ENCODE measurements around the gene TRIM29.

The TRIM29 gene

GRCh38 chr11:120115272-120116000, 22.5 kb downstream of the TRIM29 start:
- Histone ChIP-seq H3K4me2 (ENCODE audit: low read length, poor library complexity, severe bottlenecking) (no peak overlapping the region), H3K27me3 (ENCODE audit: control insufficient read depth in 1 of 2, insufficient read depth in 1 of 2, low read length in 2 of 2) (peaks cover 58 to 83% of the 10 kb centered on the region in 2 experiments), H3K4me1 (ENCODE audit: control insufficient read depth, insufficient read depth, low read depth, low read length) (no peaks in the 10 kb centered on the region), H2BK120ac (ENCODE audit: low read depth, low read length) (no peak overlapping the region), H3K9ac (ENCODE audit: low read length) (no peak overlapping the region), H4K91ac (ENCODE audit: low read length) (no peak overlapping the region), H3K23ac (ENCODE audit: low read length in 2 of 2) (no peak overlapping the region), H2BK15ac (ENCODE audit: low read depth, poor library complexity, severe bottlenecking) (no peak overlapping the region), H2BK12ac (ENCODE audit: low read length in 2 of 2) (no peak overlapping the region), H2AK5ac (ENCODE audit: low read length, severe bottlenecking) (no peak overlapping the region), H3K9me3 (ENCODE audit: control insufficient read depth, low read length) (no peaks in the 10 kb centered on the region), H2BK5ac (ENCODE audit: low read depth, low read length, poor library complexity, severe bottlenecking) (no peak overlapping the region), H3K4me3 (ENCODE audit: insufficient read depth in 1 of 2, low read depth in 1 of 2, low read length in 2 of 2) (no peak overlapping the region), H2AFZ (ENCODE audit: low read depth, low read length) (no peak overlapping the region), H3K36me3 (ENCODE audit: control insufficient read depth in 1 of 2, insufficient read depth in 2 of 2, low read depth in 1 of 2, low read length in 2 of 2) (no peaks in the 10 kb centered on the region), H3K4ac (ENCODE audit: low read depth in 1 of 2, low read length in 2 of 2) (no peak overlapping the region), H3K14ac (ENCODE audit: low read length in 2 of 2) (no peak overlapping the region), H3K18ac (ENCODE audit: low read depth in 1 of 2, low read length in 2 of 2) (no peak overlapping the region), H4K8ac (ENCODE audit: low read length) (no peak overlapping the region), H3K79me1 (replicated peaks; ENCODE audit: low read length, poor library complexity, severe bottlenecking) (no peaks in the 10 kb centered on the region), H3K27ac (ENCODE audit: low read length, poor library complexity, severe bottlenecking) (no peak overlapping the region)
- 82% methylated on average over 20 of the region's 20 CpGs for WGBS
- DNase-seq, result no peak

GRCh38 chr11:120112174-120112796, 25.6 kb downstream of the TRIM29 start:
- DNase-seq, result no peak
- Histone ChIP-seq H2AK5ac (ENCODE audit: low read length, severe bottlenecking) (no peak overlapping the region), H3K14ac (ENCODE audit: low read length in 2 of 2) (no peak overlapping the region), H3K9ac (ENCODE audit: low read length) (no peak overlapping the region), H3K9me3 (ENCODE audit: control insufficient read depth, low read length) (no peaks in the 10 kb centered on the region), H2BK15ac (ENCODE audit: low read depth, poor library complexity, severe bottlenecking) (no peak overlapping the region), H3K4me3 (ENCODE audit: insufficient read depth in 1 of 2, low read depth in 1 of 2, low read length in 2 of 2) (no peak overlapping the region), H3K23ac (ENCODE audit: low read length in 2 of 2) (no peak overlapping the region), H3K18ac (ENCODE audit: low read depth in 1 of 2, low read length in 2 of 2) (no peak overlapping the region), H3K27ac (ENCODE audit: low read length, poor library complexity, severe bottlenecking) (no peak overlapping the region), H3K4ac (ENCODE audit: low read depth in 1 of 2, low read length in 2 of 2) (no peak overlapping the region), H3K27me3 (ENCODE audit: control insufficient read depth in 1 of 2, insufficient read depth in 1 of 2, low read length in 2 of 2) (peaks cover 71 to 91% of the 10 kb centered on the region in 2 experiments), H2BK5ac (ENCODE audit: low read depth, low read length, poor library complexity, severe bottlenecking) (no peak overlapping the region), H4K91ac (ENCODE audit: low read length) (no peak overlapping the region), H2AFZ (ENCODE audit: low read depth, low read length) (no peak overlapping the region), H3K36me3 (ENCODE audit: control insufficient read depth in 1 of 2, insufficient read depth in 2 of 2, low read depth in 1 of 2, low read length in 2 of 2) (no peaks in the 10 kb centered on the region), H3K79me1 (replicated peaks; ENCODE audit: low read length, poor library complexity, severe bottlenecking) (no peaks in the 10 kb centered on the region), H3K4me1 (ENCODE audit: control insufficient read depth, insufficient read depth, low read depth, low read length) (no peaks in the 10 kb centered on the region), H4K8ac (ENCODE audit: low read length) (no peak overlapping the region), H2BK120ac (ENCODE audit: low read depth, low read length) (no peak overlapping the region), H2BK12ac (ENCODE audit: low read length in 2 of 2) (no peak overlapping the region), H3K4me2 (ENCODE audit: low read length, poor library complexity, severe bottlenecking) (no peak overlapping the region)
- WGBS, result 74% methylated on average over 15 of the region's 15 CpGs

- H2BK120ac ChIP-seq (ENCODE audit: low read depth, low read length), result no peak overlapping the region
- no peak overlapping the region for H2BK5ac ChIP-seq (ENCODE audit: low read depth, low read length, poor library complexity, severe bottlenecking)
- H3K79me1 ChIP-seq (replicated peaks; ENCODE audit: low read length, poor library complexity, severe bottlenecking), result no peaks in the 10 kb centered on the region
- H2AK5ac ChIP-seq (ENCODE audit: low read length, severe bottlenecking), result no peak overlapping the region
- no peaks in the 10 kb centered on the region for H3K9me3 ChIP-seq (ENCODE audit: control insufficient read depth, low read length)
- no peak overlapping the region for H2AFZ ChIP-seq (ENCODE audit: low read depth, low read length)
- no peak overlapping the region for H3K18ac ChIP-seq (ENCODE audit: low read depth in 1 of 2, low read length in 2 of 2)
- H3K9ac ChIP-seq (ENCODE audit: low read length), result no peak overlapping the region
- DNase-seq, result no peak
- no peaks in the 10 kb centered on the region for H3K4me1 ChIP-seq (ENCODE audit: control insufficient read depth, insufficient read depth, low read depth, low read length)
- H3K36me3 ChIP-seq (ENCODE audit: control insufficient read depth in 1 of 2, insufficient read depth in 2 of 2, low read depth in 1 of 2, low read length in 2 of 2), result no peaks in the 10 kb centered on the region
- peaks cover 91 to 95% of the 10 kb centered on the region in 2 experiments for H3K27me3 ChIP-seq (ENCODE audit: control insufficient read depth in 1 of 2, insufficient read depth in 1 of 2, low read length in 2 of 2)
- H2BK15ac ChIP-seq (ENCODE audit: low read depth, poor library complexity, severe bottlenecking), result no peak overlapping the region
- no peak overlapping the region for H3K14ac ChIP-seq (ENCODE audit: low read length in 2 of 2)
- H3K4me3 ChIP-seq (ENCODE audit: insufficient read depth in 1 of 2, low read depth in 1 of 2, low read length in 2 of 2), result no peak overlapping the region
- H3K23ac ChIP-seq (ENCODE audit: low read length in 2 of 2), result no peak overlapping the region
- no peak overlapping the region for H2BK12ac ChIP-seq (ENCODE audit: low read length in 2 of 2)
- H3K4me2 ChIP-seq (ENCODE audit: low read length, poor library complexity, severe bottlenecking), result no peak overlapping the region
- H4K8ac ChIP-seq (ENCODE audit: low read length), result no peak overlapping the region
- no peak overlapping the region for H4K91ac ChIP-seq (ENCODE audit: low read length)
- 97% methylated on average over 5 of the region's 5 CpGs for WGBS
- no peak overlapping the region for H3K4ac ChIP-seq (ENCODE audit: low read depth in 1 of 2, low read length in 2 of 2)
- H3K27ac ChIP-seq (ENCODE audit: low read length, poor library complexity, severe bottlenecking), result no peak overlapping the region
These were observed 28.4 kb downstream of the TRIM29 start for GRCh38 chr11:120109531-120109930.

GRCh38 chr11:120108785-120109168, 29.1 kb downstream of the TRIM29 start:
- no peaks in the 10 kb centered on the region for H3K36me3 ChIP-seq (ENCODE audit: control insufficient read depth in 1 of 2, insufficient read depth in 2 of 2, low read depth in 1 of 2, low read length in 2 of 2)
- H3K27me3 ChIP-seq (ENCODE audit: control insufficient read depth in 1 of 2, insufficient read depth in 1 of 2, low read length in 2 of 2), result peaks cover 86 to 95% of the 10 kb centered on the region in 2 experiments
- no peak overlapping the region for H2BK12ac ChIP-seq (ENCODE audit: low read length in 2 of 2)
- no peak overlapping the region for H2BK120ac ChIP-seq (ENCODE audit: low read depth, low read length)
- H3K23ac ChIP-seq (ENCODE audit: low read length in 2 of 2), result no peak overlapping the region
- no peak overlapping the region for H2AK5ac ChIP-seq (ENCODE audit: low read length, severe bottlenecking)
- H2AFZ ChIP-seq (ENCODE audit: low read depth, low read length), result no peak overlapping the region
- H3K79me1 ChIP-seq (replicated peaks; ENCODE audit: low read length, poor library complexity, severe bottlenecking), result no peaks in the 10 kb centered on the region
- no peak overlapping the region for H3K4me2 ChIP-seq (ENCODE audit: low read length, poor library complexity, severe bottlenecking)
- no peak overlapping the region for H4K8ac ChIP-seq (ENCODE audit: low read length)
- no peak overlapping the region for H2BK5ac ChIP-seq (ENCODE audit: low read depth, low read length, poor library complexity, severe bottlenecking)
- H3K27ac ChIP-seq (ENCODE audit: low read length, poor library complexity, severe bottlenecking), result no peak overlapping the region
- no peaks in the 10 kb centered on the region for H3K9me3 ChIP-seq (ENCODE audit: control insufficient read depth, low read length)
- H4K91ac ChIP-seq (ENCODE audit: low read length), result no peak overlapping the region
- H3K9ac ChIP-seq (ENCODE audit: low read length), result no peak overlapping the region
- no peak overlapping the region for H3K4ac ChIP-seq (ENCODE audit: low read depth in 1 of 2, low read length in 2 of 2)
- no peak overlapping the region for H2BK15ac ChIP-seq (ENCODE audit: low read depth, poor library complexity, severe bottlenecking)
- no peak for DNase-seq
- no peak overlapping the region for H3K18ac ChIP-seq (ENCODE audit: low read depth in 1 of 2, low read length in 2 of 2)
- H3K14ac ChIP-seq (ENCODE audit: low read length in 2 of 2), result no peak overlapping the region
- WGBS, result 49% methylated on average over 6 of the region's 6 CpGs
- no peak overlapping the region for H3K4me3 ChIP-seq (ENCODE audit: insufficient read depth in 1 of 2, low read depth in 1 of 2, low read length in 2 of 2)
- H3K4me1 ChIP-seq (ENCODE audit: control insufficient read depth, insufficient read depth, low read depth, low read length), result no peaks in the 10 kb centered on the region
